Sigmoid colon (tissue), 7 donors: ENCODE data around the gene NRXN2. TPM values are rescaled to one million over a fixed set of nuclear protein-coding genes. Genes with fewer than 3 reads are reported as not detected.

ENCODE experiments used
- DNase-seq: peaks from one replicate; pipeline ENCODE4 v3.0.0-alpha.2; 2019
- H3K27ac ChIP-seq, 4 donors: fragments of 200-600 bp; sonication (generic); one replicate each; pipeline ENCODE4 v1.5.1; 2016 to 2019; ENCODE audit warnings: mild to moderate bottlenecking in 1 of 4
- H3K27me3 ChIP-seq, 3 donors: fragments of 200-600 bp; sonication (generic); one replicate each; pipeline ENCODE4 v1.5.1; 2019; ENCODE audit warnings: mild to moderate bottlenecking in 1 of 3
- H3K36me3 ChIP-seq, 4 donors: fragments of 200-600 bp; sonication (generic); one replicate each; pipeline ENCODE4 v1.5.1; 2016 to 2019
- H3K4me1 ChIP-seq, 4 donors: fragments of 200-600 bp; sonication (generic); one replicate each; pipeline ENCODE4 v1.5.1; 2017 to 2019
- H3K4me3 ChIP-seq, 4 donors: fragments of 200-600 bp; sonication (generic); one replicate each; pipeline ENCODE4 v1.5.1; 2017 to 2019; ENCODE audit warnings: mild to moderate bottlenecking in 2 of 4, moderate library complexity in 1 of 4
- H3K9me3 ChIP-seq, 4 donors: fragments of 200-600 bp in 3 of 4; sonication (generic) in 3 of 4; one replicate each; pipeline versions ENCODE4 v1.5.1 to v1.6.1; 2013 to 2019
- EP300 ChIP-seq, 4 donors: sonication (generic); formaldehyde crosslinking; IDR thresholded peaks; one replicate each; pipeline ENCODE4 v1.6.1; 2017; ENCODE audit warnings: antibody characterized with exemption in 4 of 4
- POLR2A ChIP-seq, 2 donors: fragments of 450-650 bp; IDR thresholded peaks; one replicate each; pipeline ENCODE4 v1.6.1; 2016; ENCODE audit warnings: antibody characterized with exemption in 2 of 2, mild to moderate bottlenecking in 2 of 2, moderate library complexity in 2 of 2
- POLR2AphosphoS5 ChIP-seq, 4 donors: sonication (generic); formaldehyde crosslinking; IDR thresholded peaks; one replicate each; pipeline ENCODE4 v1.6.1; 2017; ENCODE audit warnings: antibody characterized with exemption in 4 of 4
- WGBS, 2 donors: extraction: QIAGEN DNeasy Blood & Tissue Kit; methylation state at CpG; one replicate each; pipeline ENCODE4 v1.1.7; 2013; 5-methylcytosine and 5-hydroxymethylcytosine counted together
- intact Hi-C: fragments of 100-400 bp; cut with DNase I; formaldehyde crosslinking; loops from one replicate; pipeline ENCODE4 v1.15.1; 2023
- polyA plus RNA-seq, 3 donors: library from polyadenylated mRNA; stranded (reverse); fragments of 200-250 nt; gene quantifications; one replicate each; pipeline ENCODE4 v1.2.3, GENCODE V29; 2013
- total RNA-seq, 4 donors: library from RNA; depleted of rRNA; stranded (reverse); fragments of >200 nt; gene quantifications; one replicate each; pipeline ENCODE4 v1.1.0, GENCODE V29; 2016
- TF ChIP-seq, protein P1 (sequence below), 4 experiments: fragments of 450-650 bp in 3 of 4; fragments of 200-600 bp in 1 of 4; IDR thresholded peaks; one replicate each; pipeline ENCODE4 v1.5.1; 2016 to 2019; ENCODE audit warnings: antibody characterized with exemption in 4 of 4, mild to moderate bottlenecking in 3 of 4, moderate library complexity in 2 of 4
- donor health status: healthy with polysubstance abuse.
- donor health status: Bipolar disorder and iron deficiency.
- donor health status: healthy.

Gene NRXN2
- total and polyA plus RNA-seq, 7 donors: 0.23 to 20.5 (median 6.8) TPM

DNA sequence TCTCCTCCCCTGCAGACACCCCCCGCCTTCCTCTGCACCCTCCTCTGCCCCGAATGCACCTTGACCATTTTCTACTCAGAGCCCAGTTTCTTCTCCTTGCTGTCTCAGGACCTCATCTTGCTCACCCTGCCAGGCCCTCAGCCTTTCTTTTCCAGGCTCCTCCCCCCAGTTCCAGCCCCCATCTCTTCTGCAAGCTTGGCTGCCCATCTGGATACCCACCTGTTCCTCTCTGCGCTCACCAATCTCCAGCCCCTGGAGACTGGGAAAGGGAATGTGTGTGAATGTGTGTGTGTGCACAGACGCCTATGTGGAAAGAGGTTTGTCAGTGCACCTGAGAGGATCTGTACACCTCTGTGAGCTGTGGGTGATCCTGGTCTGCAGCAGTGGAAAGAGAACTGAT lies 95.6 kb downstream of the NRXN2 start:
- Histone ChIP-seq H3K36me3 (peaks cover 0 to 13% (median 0%) of the 10 kb centered on the region in 4 donors), H3K27ac (no peak overlapping the region), H3K27me3 (no peaks in the 10 kb centered on the region), H3K4me1 (peaks cover 0 to 18% (median 14%) of the 10 kb centered on the region in 4 donors), H3K4me3 (no peak overlapping the region), H3K9me3 (no peaks in the 10 kb centered on the region)
- intact Hi-C loops: no loop called here
- TF ChIP-seq, protein P1, sequence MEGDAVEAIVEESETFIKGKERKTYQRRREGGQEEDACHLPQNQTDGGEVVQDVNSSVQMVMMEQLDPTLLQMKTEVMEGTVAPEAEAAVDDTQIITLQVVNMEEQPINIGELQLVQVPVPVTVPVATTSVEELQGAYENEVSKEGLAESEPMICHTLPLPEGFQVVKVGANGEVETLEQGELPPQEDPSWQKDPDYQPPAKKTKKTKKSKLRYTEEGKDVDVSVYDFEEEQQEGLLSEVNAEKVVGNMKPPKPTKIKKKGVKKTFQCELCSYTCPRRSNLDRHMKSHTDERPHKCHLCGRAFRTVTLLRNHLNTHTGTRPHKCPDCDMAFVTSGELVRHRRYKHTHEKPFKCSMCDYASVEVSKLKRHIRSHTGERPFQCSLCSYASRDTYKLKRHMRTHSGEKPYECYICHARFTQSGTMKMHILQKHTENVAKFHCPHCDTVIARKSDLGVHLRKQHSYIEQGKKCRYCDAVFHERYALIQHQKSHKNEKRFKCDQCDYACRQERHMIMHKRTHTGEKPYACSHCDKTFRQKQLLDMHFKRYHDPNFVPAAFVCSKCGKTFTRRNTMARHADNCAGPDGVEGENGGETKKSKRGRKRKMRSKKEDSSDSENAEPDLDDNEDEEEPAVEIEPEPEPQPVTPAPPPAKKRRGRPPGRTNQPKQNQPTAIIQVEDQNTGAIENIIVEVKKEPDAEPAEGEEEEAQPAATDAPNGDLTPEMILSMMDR (IDR thresholded peaks at IDR 0.05): no peak
- TF ChIP-seq POLR2AphosphoS5 (IDR thresholded peaks at IDR 0.05) (no peak), POLR2A (IDR thresholded peaks at IDR 0.05) (no peak), EP300 (IDR thresholded peaks at IDR 0.05) (no peak)
- DNase-seq: no peak
- WGBS, 2 donors: 82 to 88% methylated on average over 4 of the region's 4 CpGs

DNA sequence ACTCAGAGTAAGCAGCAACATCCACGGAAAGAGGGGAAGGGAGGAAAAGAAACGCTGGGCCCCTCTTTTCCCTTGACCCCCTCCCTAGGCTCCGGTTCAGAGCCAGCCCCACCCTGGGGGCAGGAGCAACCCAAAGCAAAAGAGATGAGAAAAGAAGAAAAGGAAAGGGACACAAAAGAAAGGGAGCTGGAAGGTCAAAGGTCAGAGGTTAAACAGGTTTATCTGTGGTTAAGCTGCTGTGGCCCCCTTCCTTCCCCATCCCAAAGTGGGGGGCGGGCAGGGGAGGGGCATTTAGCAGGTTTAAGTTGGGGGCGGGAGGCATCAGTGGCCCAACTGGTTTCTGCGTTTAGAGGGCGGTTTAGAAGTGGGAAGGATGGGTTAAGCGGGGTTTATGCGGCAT lies 96.4 kb downstream of the NRXN2 start:
- intact Hi-C loops: no loop called here
- Histone ChIP-seq H3K36me3 (peaks cover 0 to 13% (median 0%) of the 10 kb centered on the region in 4 donors), H3K4me1 (peaks cover 0 to 18% (median 14%) of the 10 kb centered on the region in 4 donors), H3K9me3 (no peaks in the 10 kb centered on the region), H3K27me3 (no peaks in the 10 kb centered on the region), H3K4me3 (no peak overlapping the region), H3K27ac (no peak overlapping the region)
- TF ChIP-seq POLR2AphosphoS5 (IDR thresholded peaks at IDR 0.05) (no peak), EP300 (IDR thresholded peaks at IDR 0.05) (no peak), POLR2A (IDR thresholded peaks at IDR 0.05) (no peak)
- TF ChIP-seq, protein P1 (IDR thresholded peaks at IDR 0.05): no peak
- DNase-seq: no peak
- 86 to 90% methylated on average over 9 of the region's 9 CpGs for WGBS, 2 donors

DNA sequence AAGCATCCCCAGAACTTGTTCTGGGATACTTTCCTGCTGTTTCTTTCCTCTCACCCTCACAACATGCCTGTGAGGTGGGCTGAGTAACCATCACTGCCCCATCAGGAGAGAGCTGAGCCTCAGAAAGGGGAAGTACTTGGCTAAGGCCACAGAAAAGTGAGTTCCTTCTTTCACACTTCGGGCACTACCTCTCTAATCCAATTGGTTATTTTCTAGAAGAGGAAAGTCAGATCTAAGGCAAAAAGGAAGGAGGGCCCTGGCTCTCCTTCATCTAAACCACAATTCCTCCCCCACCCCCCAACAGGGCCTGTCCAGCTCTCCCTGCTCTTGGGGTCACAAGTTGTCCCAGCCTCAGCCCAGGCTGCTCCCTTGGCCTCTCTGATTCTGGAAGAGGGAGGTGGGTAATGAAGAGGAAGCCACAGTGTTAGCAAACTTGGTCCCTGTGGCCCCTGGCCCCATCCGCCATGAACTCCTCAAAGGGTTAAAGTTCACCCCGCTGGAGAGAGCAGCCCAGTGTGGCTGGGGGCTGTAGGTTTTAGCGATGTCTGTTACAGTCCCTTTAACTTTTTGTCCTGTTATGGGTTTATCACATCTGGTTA lies 98.0 kb downstream of the NRXN2 start:
- no peaks in the 10 kb centered on the region for H3K27me3 ChIP-seq
- no peaks in the 10 kb centered on the region for H3K9me3 ChIP-seq
- peaks cover 0 to 13% (median 0%) of the 10 kb centered on the region in 4 donors for H3K36me3 ChIP-seq
- H3K4me3 ChIP-seq: no peak overlapping the region
- peaks cover 0 to 30% (median 21%) of the 10 kb centered on the region in 4 donors for H3K4me1 ChIP-seq
- H3K27ac ChIP-seq: no peak overlapping the region
- TF ChIP-seq EP300 (IDR thresholded peaks at IDR 0.05) (no peak), POLR2AphosphoS5 (IDR thresholded peaks at IDR 0.05) (no peak), POLR2A (IDR thresholded peaks at IDR 0.05) (no peak)
- TF ChIP-seq, protein P1 (IDR thresholded peaks at IDR 0.05): no peak
- intact Hi-C loops: no loop called here
- 67 to 86% methylated on average over 4 of the region's 4 CpGs for WGBS, 2 donors
- DNase-seq: no peak

DNA sequence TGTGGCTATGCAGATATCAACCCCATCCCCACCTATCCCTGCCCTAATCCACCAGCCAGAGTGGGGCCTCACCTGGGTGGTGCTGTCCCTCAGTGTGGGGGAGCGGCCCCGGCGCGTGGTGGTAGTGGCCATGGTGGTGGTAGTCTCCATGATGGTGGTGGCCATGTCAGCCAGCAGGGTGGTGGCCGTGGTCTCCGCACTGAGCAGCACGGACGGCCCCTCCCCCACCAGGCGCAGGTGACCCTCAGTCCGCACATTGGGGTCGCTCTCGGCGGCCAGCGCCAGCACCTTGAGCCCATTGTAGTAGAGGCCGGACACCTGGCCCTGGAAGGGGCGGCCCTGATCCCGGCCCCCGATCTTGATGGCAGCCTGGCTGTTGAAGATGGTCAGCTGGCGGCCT lies 100.3 kb downstream of the NRXN2 start:
- intact Hi-C loops: no loop called here
- no peaks in the 10 kb centered on the region for H3K27me3 ChIP-seq
- TF ChIP-seq POLR2AphosphoS5 (IDR thresholded peaks at IDR 0.05): no peak
- no peak overlapping the region for H3K27ac ChIP-seq
- H3K4me3 ChIP-seq: no peak overlapping the region
- no peaks in the 10 kb centered on the region for H3K9me3 ChIP-seq
- H3K36me3 ChIP-seq: peaks cover 0 to 3% (median 0%) of the 10 kb centered on the region in 4 donors
- DNase-seq: no peak
- peaks cover 0 to 23% (median 17%) of the 10 kb centered on the region in 4 donors for H3K4me1 ChIP-seq
- WGBS, 2 donors: 95 to 97% methylated on average over 19 of the region's 19 CpGs

DNA sequence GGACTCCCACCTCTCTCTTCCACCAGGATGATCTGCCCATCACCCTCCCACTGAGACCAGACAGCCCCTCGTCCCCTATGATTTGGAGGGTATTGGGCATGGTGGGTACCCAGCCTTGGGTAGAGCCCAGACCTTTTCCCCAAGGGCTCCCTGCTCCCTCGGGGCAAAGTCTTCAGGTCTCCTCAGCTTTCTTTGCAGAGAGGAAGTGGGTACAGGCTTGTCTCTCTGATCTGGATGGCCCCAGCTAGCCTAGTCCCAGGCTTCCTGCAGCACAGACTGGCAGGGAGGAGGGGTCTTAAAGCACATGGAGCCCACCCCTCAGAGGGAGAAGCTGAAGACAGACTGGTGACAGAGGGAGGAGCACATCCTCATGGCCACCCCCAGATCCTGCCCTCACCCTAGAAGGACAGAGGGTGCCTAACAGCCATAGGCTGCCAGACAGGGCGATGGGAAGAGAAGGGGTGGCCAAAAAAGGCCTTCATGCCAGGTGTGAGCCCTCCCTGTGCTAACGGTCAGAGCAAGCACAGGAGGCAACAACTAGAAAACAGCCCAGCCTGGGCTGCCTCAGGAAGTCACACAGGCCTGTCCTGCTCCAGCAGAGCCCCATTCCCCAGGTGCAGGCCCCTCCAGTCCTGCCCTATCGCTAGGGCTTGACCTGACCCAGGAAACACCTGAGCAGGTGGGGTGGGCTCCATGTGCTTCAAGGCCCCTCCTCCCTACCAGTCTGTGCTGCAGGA lies 101.5 kb downstream of the NRXN2 start:
- intact Hi-C loops: no loop called here
- peaks cover 0 to 8% (median 0%) of the 10 kb centered on the region in 4 donors for H3K36me3 ChIP-seq
- H3K4me1 ChIP-seq: peaks cover 0 to 23% (median 17%) of the 10 kb centered on the region in 4 donors
- no peak overlapping the region for H3K4me3 ChIP-seq
- H3K27me3 ChIP-seq: no peaks in the 10 kb centered on the region
- TF ChIP-seq EP300 (IDR thresholded peaks at IDR 0.05) (no peak), POLR2A (IDR thresholded peaks at IDR 0.05) (no peak), POLR2AphosphoS5 (IDR thresholded peaks at IDR 0.05) (no peak)
- TF ChIP-seq, protein P1 (IDR thresholded peaks at IDR 0.05): no peak
- H3K27ac ChIP-seq: no peak overlapping the region
- no peak for DNase-seq
- WGBS, 2 donors: 52 to 84% methylated on average over 5 of the region's 5 CpGs
- H3K9me3 ChIP-seq: no peaks in the 10 kb centered on the region
